Camera-type eye (tissue), 1 donor: ENCODE measurements around the gene ETNK1. TPM values are rescaled to one million over a fixed set of nuclear protein-coding genes. Genes with fewer than 3 reads are reported as not detected.

Experiments
- total RNA-seq: library from RNA; depleted of rRNA; stranded (reverse); fragments of >200 nt; gene quantifications from one replicate; pipeline ENCODE4 v1.2.3, GENCODE V29; 2014

ETNK1 gene
- total RNA-seq, result 106 TPM

GRCh38 chr12:22624870-22625761 lies at the start of gene ETNK1:
ETNK1 (plus strand) TSS chr12:22625171; CDS start chr12:22625431, 260 bp downstream.

Other genes with a start within 250 kb of the ETNK1 start
- 122 TPM for gene C2CD5, start 80.6 kb upstream of the ETNK1 start, total RNA-seq